ENCODE data around the gene PDHB.

GRCh38 chr3:58386626-58387365 is 46.8 kb downstream of the PDHB start:
- TF ChIP-seq CTCF (IDR thresholded peaks at IDR 0.05 in 4 of 5, conservative IDR thresholded peaks at IDR 0.05 in 1 of 5) (no peak), POLR2A (IDR thresholded peaks at IDR 0.05) (no peak)
